Activated CD4-positive, alpha-beta T cell treated with anti-CD3 and anti-CD28 coated beads for 24 hours (primary cell): ENCODE data around the gene CLASP2.
"Not testable (repeated sequence)": the region's sequence is repeated elsewhere in the genome, so short reads cannot be mapped to it uniquely, and the experiment has no call there.

Source experiments
- DNase-seq, 2 donors: peaks; one replicate each; pipeline ENCODE4 v3.0.0-alpha.2; 2020; ENCODE audit warnings: low read depth in 2 of 2

Gene CLASP2

DNA sequence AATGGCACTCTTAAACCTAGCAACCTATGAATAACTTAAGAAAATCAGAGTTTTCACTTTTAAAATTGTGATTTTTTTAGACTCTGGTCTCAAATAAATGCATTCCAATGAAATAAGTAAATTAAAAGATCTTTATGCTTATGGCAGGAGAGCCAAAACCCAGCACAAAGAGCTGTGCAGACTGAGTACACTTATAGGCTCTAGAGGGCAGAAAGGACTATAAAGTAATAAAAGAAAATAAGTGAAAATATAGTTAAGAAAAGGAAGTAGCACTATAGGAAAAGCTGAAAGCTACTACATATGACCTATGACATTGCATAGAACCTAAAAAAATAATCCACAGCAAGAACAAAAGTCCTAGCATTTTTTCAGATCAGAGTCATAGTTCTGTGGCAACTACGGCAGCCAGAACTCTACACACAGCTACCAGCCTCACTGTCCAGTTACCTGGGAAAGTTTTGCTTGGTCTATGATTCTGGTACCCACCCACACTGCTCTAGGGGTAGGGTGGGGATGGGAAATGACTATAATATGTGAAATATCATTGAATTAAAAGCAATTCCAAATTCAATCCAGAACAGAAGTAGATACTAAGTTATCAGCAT is 30.5 kb downstream of the CLASP2 start:
- no peak for DNase-seq

DNA sequence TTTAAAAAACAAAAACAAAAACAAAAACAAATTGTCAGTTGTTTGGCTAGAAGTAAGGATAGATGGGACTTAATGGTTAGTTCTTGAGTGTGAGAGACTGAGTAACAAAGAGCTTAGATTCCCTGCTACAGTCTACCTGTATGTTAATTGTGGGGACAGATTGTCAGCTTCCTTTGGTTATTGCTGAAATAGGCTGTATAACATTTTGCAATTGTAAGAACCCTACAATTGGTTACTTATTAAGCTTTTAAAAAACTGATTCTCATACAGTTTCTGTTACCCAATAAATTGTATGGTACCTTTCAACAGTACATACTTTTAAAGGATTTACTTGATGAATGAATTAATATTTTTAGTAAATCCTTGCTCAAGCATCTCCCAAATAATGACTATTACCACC is 35.3 kb downstream of the CLASP2 start:
- DNase-seq = no peak

DNA sequence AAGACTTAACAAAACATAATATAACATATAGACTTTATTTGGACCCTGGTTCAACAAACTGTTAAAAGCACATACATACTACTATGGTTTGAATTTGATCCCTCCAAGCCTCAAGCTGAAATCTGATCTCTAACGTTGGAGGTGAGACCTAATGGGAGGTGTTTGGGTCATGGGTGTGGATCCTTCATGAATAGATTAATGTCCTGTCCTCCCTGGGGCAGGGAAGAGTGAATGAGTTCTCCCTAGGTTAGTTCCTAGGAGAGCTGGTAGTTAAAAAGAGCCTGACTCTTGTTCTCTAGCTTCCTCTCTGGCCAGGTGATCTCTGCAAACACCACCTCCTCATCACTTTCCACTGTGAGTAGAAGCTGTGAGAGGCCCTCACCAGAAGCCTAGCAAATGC is 36.4 kb downstream of the CLASP2 start:
- no peak for DNase-seq

DNA sequence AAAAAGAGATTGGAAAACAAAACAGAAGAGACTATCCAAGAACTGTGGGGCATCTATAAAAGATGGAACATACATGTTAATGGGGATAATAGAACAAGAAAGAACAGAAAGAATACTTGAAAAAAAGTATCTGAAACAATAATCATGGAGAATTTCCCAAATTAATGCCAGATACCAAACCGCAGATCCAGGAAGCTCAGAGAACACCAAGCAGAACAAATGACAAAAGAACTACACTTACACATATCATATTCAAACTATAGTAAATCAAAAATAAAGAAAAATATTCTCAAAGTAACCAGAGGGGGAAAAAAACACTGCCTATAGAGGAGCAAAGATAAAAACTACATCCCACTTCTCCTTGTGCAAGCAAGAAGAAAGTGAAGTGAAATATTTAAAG is 40.0 kb downstream of the CLASP2 start:
- no peak for DNase-seq

DNA sequence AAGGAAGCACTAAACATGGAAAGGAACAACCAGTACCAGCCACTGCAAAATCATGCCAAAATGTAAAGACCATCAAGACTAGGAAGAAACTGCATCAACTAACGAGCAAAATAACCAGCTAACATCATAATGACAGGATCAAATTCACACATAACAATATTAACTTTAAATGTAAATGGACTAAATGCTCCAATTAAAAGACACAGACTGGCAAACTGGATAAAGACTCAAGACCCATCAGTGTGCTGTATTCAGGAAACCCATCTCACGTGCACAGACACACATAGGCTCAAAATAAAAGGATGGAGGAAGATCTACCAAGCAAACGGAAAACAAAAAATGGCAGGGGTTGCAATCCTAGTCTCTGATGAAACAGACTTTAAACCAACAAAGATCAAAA is 44.6 kb downstream of the CLASP2 start:
- DNase-seq = not testable (repeated sequence)

DNA sequence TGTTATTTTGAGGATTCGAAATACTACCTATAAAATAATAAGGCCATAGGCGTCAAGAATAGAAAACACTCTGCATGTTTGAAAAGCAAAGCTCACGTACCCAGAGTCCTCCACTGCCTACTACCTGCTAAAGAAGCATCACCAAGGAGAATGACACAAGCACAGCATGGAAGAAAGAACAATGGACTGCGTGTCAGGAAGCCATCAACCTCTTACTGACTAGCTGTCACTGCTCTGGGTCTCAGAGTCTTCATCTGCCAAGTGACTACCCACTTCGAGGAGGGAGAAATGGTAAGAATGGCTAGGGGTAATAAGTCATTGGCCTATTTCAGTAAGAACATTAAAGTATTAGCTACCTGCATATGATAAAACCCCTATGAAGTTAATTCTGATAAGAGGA is 49.4 kb downstream of the CLASP2 start:
- DNase-seq = no peak

DNA sequence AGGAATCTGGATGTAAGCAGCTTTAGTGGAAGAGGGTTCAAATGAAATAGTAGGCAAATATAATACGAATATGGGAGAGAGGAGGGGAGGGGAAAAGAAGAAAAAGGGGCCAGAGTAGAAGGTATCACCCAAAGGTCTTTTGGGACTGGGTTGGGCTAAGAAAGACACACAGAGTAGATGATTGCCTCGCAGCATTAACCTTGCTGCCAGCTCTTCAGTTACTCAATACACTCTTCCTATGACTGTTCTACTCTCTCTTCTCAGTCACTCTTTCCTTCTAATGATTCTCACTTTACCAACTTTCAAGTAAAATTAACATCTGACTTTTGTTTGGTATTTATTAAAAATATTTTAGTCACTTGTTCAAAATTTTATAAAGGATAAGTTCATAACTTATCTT is 52.8 kb downstream of the CLASP2 start:
- no peak for DNase-seq

DNA sequence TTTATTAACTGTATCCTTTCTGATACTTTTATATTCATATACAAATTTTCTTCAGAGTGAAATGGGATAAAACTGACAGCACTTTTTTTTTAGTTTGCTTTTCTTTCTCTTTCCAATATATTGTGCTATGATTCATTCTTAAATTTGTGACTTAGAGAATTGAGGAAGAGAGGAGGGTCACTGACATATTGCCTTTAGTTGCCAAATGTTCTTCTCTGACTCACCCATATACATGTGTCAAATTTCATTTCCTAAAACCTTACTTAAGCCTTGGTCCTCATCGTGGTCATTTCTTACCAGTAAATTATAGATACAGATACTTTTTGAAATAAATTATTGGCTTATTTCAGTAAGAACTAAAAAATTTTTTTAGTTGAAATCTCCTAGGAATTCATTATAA is 53.9 kb downstream of the CLASP2 start:
- no peak for DNase-seq

DNA sequence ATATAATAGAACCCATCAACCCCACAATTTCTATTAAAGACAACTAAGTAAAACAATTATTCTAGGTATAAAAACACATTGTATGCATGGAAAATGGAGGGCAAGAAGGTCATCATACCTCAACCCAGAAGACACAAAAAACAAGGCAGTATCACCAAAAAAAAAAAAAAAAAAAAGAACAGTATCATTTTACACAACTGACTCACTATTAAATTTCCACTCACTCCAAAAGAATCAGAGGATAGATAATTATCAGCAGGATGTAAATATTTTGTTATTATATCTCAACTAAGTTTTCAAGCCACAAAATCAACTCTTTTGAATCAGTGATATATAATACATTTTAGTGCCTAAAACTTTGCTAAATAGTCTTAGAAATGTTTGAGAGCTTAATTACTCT is 55.0 kb downstream of the CLASP2 start:
- no peak for DNase-seq

DNA sequence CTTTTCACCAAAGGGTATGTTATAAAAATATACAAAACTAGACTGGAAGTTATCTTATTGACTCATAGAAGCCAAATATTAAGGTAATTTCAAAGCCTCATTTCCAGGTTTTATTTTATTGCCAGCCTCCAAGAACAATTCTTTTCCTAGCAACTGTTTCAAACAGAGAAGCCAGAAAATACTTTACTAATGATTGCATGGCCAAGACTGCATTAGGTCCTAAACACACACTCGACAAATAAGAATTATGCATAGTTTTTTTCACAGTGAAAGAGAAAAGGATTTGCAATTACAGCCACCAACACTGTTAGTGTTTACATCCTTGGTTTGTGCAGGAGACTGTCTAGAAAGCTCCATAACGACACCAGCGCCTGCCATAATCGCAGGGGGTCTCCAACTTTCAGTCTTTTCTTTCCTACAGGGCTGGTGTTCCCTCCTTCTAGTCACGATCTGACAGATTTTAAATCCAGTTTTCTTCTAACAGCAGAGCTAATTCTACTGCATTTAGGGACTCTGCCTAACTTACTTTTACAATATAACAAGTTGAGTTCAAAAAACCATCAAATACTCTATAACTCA is 58.1 kb downstream of the CLASP2 start:
- DNase-seq = no peak

DNA sequence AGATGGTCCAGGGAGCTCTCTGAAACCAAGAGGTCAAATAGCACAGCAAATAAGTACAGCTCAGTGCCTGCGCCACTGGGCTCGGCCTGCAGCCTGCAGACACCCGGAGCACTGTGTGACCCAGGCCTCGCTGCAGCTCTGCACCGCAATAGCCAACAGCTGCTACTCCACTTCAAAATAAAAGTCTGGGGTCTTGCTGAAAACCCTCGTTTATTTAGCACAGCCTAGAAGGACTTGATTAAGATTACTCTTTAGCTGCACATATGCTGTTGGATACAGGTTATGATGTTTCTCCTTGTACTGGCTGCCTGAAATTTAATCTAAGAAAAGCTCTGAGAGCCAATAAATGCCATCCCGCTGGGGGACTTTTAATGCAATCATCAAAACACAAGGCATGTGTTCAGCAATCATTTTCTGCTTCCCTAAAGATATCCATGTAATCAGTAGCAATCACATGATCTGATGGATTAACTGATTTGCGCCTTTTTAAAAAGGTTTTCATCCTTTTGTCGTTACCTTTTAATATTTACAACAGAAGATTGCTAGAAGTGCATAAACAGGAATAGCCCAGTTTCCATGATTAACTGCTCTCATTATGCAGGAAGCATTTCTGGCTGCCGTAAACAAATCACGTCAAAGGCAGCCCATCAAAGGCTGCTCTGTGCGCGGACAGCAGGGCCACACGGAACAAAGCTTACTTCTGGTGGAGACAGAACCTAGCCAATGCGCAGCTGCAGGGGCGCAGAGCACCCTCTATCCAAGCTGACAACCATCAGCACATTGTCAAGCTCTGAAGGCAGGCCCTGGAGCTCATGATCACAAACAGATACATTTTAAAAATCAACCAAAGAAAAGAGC is 58.8 kb downstream of the CLASP2 start:
- DNase-seq = no peak

DNA sequence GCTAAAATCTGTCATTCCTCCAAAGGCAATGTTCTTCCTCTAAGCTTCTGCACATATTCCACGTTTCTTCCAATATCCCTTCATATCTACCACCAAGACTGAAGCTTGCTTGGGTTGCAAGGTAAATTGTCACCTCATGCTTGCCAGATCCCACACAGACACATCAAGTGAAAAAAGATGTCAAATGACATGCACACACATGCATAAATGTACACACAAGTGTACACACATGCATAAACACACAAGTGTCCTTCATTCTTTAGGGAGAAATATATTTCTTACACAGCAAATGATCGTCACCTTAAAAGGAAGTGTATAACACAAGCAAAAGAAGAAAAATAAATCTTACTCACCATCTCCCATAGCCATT is 59.4 kb downstream of the CLASP2 start:
- DNase-seq = no peak

DNA sequence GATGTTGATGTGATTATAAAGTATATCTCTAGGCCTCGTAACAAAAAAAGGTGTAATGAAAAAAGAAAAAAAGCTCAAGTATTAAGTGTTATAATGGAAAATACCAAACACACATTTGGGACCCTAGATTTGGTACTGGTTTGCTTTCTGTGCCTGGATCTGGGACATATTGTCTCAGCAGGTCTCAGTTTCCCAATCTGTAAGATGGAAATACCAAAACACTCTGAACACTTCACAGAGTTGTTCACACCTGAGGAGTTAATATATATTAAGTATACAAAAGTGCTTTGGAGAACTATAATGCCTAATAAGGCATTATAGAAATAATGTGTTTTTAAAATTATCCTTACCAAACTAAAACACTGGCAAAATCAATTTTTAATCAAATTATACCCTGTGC is 60.0 kb downstream of the CLASP2 start:
- no peak for DNase-seq

DNA sequence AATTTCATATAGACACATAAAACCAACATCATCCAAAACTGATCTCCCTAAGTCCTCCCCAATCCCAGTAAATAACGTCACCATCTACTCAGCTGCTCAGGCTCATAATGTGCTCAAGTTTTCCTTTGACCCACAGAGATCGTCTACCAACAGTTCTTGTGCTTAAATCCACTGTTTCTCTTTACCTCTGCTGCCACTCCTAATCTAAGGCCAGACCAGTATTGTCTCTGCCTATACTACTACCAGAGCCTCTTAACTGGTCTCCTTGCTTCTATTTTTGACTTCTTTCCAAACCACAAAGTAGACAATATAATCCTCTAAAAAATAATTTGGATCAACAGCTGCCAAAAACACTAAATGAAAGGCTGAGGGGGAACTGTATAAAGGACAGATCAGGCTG is 65.3 kb downstream of the CLASP2 start:
- no peak for DNase-seq

DNA sequence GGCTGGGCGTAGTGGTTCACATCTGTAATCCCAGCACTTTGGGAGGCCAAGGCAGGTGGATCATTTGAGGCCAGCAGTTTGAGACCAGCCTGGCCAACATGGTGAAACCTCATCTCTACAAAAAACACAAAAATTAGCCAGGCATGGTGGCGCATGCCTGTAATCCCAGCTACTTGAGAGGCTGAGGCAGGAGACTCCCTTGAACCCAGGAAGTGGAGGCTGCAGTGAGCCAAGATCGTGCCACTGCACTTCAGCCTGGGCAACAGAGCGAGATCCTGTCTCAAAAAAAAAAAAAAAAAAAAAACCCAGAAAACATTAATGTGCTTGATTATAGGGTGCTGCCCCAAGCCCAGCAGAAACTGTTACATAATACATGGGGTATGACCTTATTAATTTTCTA is 67.0 kb downstream of the CLASP2 start:
- not testable (repeated sequence) for DNase-seq

DNA sequence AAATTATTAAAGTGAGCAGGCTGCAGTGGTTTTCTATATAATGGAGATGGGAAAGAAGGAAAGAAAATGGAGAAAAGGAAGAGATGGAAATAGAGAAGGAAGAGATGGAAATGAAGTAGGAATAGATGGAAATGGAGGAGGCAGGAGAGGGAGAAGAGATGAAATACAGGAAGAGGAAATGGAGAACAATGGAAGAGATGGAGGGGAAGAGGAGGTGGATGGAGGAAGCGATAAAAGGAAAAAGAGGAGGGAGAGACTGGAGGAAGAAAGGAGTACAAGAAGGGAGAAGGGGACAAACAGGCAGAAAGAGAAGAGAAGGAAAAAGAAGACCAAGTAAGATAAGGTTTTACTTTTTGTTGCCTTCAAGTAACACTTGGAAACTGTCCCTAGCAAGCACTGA is 67.6 kb downstream of the CLASP2 start:
- no peak for DNase-seq

DNA sequence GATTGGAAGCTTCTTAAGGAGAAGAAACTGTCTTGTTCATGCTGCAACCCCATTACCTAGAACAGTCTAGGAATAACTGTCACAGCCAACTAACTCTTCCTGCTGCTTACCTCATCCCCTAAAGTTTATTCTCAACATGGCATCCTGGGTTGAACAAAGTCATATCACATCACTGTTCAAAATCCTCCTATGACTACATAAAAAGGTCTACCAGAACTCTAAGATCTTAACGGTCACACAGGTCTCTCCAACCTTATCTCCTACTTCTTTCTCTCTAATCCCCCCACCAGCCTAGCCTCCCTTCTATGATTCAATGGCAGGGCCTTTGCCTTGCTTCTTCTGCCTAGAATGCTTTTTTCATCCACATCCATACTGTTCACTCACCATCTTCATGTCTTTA is 69.3 kb downstream of the CLASP2 start:
- no peak for DNase-seq

DNA sequence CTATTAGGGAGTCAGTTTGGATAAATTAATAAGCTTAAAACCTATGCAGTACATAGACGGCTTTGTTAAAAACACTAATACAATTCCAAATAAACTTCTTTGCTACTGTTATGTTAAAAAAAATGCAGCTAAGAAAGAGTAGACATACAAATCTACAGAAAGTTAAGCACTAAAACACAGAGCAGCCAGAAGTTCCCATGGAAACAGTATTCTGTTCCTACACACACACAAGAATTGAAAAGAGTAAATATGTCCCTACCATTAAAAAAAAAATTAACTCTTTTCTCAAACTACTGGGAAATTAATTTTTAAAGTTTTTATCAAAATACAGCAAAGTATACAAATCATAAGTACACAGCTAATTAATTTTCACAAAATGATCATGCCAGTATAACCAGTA is 71.6 kb downstream of the CLASP2 start:
- no peak for DNase-seq

DNA sequence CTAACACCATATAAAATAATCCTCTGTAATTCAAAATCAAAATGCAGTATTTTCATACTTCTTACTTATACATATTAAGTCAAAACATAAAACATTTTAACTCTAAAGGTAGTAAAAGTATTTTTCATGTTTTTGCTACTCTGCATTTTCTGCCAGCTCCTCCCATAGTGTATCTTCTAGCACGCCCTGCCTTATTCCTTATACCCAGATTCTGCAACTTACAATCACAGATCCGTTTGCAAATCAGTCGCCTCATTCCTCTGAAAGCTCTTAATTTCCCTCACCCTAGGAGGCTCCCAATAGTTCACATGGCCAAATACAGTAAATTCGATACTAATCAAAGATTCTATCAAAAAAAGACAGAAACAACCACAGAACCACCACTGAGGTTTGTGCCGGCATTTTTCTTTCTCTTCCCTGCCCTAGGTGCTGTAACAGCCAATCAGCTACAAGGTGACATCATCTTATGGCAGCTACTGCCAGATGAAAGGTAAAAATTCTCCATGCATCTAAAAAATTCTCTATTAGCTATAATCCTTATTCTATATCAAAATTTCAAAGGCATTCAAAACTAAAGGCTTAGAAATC is 72.9 kb downstream of the CLASP2 start:
- no peak for DNase-seq

DNA sequence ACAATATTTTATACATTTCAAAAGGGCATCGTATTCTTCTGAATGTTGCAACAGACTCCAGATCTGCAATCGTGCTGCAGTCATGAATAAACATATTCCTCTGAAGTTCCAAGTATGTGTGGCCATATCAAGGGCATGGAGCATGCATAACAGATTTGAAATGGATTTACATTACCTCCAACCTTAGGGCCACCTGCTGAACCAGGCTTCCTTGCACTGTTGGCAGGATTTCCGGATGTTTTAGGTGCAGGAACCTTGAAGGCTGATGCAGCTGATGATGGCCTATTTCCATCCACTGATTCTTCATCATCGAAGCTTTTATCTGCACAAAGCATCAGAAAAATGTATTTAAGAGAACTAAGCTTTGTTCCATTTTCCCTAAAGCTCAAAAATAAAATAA is 73.5 kb downstream of the CLASP2 start:
- DNase-seq = no peak

DNA sequence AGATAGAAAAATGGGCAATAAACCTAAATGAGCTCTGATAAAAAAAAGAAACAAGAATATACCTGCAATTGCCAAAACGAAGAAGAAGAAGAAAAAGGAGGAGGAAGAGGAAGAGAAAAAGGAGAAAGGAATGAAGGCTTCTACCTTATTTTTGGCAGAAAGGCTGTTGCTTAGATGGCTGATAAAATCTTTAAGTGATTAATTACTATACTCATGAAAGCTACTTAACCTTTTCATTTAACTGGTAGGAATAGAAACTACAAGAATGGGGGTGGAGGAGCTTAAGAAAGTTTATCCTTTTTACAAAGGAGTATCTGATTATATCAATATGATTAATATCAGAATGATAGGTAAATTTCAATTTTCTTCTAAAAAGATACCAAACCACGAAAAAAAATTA is 75.2 kb downstream of the CLASP2 start:
- DNase-seq = no peak

DNA sequence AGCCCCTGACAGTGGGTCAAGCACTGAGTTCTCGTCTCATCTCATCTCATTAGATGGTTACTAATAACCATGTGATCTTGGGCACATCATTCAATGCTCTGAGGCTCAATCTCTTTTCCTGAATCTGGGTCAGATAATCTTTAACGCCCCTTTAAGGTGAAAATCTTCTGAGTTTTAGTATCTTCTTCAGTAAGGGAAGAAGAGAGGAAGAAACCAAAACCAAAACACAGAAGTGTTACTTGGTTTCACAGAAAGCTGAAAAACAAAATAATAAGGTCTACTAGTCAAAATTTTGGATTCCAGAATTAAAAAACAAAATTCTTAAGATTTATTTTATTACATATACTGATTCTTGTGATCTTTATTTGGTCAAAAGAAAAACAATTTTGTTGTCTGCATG is 78.2 kb downstream of the CLASP2 start:
- DNase-seq = no peak

DNA sequence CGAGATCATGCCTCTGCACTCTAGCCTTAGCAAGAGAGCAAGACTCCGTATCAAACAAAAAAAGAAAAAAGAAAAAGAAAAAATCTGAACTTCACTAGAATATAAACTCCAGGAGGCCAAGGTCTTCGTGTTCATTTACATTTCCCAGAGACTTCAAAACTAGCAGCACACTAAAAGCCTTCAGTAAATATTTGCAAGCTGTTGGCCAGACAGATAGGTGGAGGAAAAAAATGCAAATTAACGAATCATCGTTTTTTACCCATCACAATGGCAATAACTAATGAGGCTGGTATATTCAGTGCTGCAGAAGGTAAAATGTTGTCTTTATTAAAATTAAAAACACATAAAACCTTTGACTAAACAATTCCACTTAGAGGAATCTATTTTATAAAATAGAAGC is 80.6 kb downstream of the CLASP2 start:
- no peak for DNase-seq
